Stimulated activated CD4-positive, alpha-beta T cell treated with anti-CD3 and anti-CD28 coated beads, TNF-alpha, amount 100 ng/mL, for 48 hours (primary cell): ENCODE results near the gene MEGF9.
A peak's percentile ranks its signal among the peaks of the same experiment; 100 is the strongest.

Source experiments
- DNase-seq, 3 donors: peaks; one replicate each; pipeline ENCODE4 v3.0.0-alpha.2; 2020; ENCODE audit warnings: low read depth in 3 of 3

Gene MEGF9

DNA sequence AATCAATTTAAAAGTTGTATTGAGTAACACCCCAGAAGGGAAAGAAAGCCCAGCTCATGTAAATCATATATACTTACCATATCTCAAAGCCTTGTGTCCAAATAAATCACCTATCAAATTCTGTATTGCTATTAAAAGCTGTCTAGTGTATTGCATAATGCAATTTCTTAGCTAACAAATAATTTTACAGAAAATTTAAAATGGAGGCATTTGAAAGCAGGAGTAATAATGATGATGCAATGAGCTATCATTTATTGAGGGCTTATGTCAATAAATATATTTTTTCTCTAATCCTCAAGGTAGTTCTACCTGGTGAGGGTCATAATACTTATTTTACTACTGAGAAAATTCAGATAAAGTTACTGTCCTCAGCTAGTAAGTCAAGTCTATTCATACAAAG is 91.5 kb downstream of the MEGF9 start:
- DNase-seq: no peak

DNA sequence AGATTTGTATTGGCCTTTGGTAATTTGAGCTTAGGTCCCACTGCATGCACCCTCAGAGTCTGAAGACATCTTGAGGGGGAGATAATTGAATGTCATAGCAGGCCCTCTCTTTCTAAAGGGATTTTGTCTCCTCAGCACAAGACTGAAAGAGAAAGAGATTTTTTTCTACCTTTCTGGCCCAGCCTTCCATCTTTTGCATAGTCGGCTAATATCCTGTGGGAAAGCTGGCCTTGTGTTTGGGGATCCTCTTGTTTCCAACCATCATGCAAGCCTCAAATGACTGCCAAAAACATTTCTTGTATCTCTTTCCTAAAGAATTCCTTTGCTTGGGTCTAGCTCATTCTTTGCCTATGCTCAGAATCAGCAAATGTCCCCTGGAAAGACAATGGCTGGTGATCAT is 92.3 kb downstream of the MEGF9 start:
- DNase-seq: no peak

DNA sequence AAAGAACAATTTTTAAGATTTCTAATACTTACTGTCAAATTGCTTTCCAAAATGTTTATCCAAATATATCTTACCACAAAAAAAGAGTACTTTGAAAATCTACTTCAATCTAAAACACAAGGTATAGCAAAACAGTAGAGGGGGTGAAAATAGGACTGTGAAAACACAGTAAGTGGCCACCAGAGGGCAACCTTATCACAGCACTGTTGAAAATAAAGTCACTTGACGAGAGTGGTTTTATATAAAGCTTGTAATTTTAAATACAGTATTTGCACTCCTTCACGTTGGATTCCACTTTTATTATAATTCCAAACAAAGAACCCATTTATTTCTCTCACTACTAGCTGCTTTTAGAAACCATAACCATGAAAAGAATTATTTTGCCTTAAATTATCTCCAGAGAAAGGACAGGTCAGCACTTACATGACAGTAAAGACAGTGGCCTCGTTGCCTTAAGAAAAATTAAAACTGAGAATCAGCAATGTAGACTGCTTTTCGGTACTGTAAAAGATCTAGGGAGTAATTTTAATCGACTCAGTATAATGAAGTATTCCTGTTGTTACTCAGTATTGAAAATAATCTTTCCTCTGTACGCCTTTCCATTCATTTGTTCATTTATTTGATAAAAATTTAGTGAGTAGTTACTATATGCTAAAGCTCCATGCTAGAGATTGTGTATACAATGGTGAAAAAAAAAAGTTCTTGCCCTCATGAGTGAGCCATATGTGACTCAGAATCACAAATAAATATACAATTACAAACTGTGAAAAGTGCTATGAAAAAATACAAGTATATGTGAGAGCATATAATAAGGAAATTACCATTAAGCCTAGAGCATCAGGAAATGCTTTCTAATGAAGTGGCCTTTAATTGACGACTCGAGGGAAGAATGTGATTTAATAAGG is 94.3 kb downstream of the MEGF9 start:
- peak; percentile 15 to 44 (median 38) for DNase-seq

DNA sequence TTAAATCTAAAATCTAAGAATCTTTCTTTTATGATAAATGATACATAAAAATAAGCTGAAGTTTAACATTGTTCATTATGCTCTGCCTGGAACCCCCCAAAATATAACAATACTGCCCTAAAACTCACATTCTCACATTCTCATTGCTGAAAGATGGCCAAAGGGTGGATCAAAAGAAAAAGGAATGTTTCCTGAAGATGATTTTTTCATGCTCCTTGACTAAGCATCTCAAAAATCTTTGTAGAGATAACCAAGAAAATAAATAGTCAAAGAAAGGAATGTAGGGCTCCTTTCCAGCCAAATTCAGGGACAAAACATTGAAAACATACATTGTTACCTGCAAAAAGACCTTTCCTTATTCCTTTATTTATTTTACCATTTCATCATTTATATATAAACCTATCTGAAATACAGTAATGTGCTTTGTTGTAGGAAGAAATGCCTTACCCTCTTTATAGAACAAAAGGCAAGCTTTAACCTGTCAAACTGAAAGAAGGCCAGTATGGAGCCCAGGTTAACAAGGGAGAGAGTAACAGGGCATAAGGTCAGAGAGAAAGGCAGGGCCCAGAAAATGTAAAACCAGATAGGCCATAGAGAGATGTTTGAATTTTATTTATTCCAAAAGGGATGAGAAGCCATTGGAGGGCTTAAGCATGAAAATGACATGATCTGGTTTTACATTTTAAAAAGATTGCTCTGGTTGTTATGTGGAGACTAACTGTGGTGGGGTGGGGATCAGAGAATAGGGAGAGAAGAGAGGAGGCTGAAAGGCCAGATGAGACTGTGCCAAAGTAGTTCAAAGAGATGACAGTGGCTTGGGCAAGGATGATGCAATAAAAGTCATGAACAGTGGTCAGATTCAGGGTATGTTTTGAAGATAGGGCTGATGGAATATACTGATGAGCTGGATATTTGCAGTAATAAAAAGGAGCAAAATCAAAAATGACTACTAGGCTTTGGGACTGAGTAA is 97.0 kb downstream of the MEGF9 start:
- no peak for DNase-seq

DNA sequence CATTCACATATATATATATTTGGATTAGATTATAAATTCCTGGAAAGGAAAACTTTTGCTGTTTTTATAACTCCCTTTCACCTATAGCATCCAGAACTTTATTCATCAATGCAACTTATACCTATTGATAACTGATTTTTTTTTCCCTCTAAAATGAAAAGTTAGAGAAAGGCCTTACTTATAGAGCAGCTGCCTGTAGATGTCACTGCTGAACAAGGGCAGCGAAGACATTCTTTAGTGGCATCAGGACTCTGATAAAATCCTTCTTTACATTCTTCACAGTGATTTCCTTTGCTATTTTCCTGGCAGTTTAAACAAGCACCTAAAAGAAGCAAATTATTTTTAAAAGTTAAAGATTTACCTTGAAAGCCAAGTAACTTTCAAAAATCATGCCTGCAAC is 102.1 kb downstream of the MEGF9 start:
- no peak for DNase-seq

DNA sequence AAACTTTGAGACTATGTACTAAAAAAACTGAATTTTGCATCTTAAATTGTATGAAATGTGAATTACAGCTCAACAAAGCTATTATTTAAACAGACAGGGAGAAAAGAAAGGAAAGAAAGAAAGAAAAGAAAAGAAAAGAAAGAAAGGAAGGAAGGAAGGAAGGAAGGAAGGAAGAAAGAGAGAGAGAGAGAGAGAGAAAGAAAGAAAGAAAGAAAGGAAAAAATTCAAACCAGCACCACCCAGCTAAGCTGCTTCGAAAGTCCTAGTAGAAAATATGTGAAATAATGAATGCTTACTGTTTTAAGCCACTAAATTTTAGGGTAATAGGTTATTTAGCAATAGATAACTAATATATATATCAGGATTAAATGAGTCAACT is 102.6 kb downstream of the MEGF9 start:
- DNase-seq: no peak

DNA sequence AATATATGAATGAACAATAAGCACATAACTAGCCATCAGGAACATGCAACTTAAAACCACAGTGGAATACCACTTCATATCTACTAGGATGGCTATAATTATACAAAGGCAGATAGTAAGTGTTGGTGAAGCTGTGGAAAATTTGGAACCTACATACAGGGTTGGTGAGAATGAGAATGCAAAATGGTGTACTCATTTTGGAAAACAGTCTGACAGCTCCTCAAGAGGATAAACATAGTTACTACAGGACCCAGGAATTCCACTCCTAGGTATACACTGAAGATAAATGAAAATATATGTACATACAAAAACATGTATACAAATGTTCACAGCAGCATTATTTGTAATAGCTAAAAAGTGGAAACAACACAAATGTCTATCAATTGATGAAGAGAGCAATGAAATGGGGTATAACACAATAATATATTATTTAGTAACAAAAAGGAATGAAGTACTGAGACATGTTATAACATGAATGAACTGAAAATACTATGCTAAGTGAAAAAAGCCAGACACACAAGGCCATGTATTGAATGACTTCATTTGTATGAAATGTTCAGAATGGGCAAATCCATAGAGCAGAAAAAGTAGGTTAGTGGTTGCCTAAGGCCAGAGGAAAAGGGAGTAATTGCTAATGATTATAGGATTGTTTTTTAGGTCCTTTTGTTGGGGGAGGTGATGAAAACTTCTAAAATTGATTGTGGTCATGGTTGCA is 103.1 kb downstream of the MEGF9 start:
- DNase-seq: no peak

DNA sequence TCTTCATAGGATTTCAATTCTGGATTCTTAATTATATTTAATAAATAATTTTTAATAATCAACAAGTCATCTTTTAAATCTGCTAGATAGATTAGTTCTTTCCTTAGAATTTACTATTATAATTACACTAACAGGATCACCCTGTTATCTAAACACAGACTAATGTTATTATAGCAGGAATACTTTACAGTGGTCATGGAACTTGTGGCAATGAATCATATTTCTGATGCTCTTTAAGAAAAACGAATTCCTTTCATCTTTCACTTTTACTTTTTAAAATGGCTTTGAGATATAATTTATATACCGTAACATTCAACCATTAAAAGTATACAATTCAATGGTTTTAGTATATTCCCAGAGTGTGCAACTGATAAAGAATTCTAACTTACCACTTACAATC is 104.6 kb downstream of the MEGF9 start:
- no peak for DNase-seq

DNA sequence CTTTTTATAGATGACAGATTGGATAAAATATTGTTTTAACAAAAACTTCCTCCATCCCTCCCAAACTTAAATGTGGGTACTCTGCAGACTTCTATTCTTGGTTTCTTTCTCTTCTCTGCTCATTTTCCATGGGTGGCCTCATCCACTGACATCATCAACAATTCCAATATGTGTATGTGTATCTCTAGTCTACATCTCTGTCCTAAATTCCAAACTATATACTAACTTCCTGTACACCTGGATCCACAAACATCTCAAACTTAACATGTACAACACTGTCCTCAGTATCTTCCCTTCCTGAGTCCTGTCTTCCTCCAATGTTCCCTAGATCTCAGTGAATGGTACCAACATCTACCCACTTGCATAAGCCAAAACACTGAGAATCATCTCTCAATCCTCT is 105.8 kb downstream of the MEGF9 start:
- DNase-seq: no peak

DNA sequence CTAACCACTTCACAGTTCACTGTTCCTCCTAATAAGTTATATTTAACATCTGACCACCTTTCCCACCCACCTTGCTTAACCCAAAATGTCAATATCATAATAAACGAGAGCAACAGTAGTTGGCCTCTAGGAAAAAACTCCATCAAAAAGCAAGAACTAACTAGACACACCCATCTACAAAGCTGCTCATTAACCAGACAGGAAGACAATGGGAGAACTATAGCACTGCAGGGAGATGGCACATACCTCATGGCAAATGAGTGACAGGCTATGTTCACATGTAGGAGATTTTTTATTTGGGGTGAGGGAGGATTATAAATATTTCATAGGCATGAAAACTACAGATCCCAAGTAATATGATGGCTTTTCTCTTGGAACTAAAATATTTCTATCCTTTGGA is 110.7 kb downstream of the MEGF9 start:
- DNase-seq: no peak

DNA sequence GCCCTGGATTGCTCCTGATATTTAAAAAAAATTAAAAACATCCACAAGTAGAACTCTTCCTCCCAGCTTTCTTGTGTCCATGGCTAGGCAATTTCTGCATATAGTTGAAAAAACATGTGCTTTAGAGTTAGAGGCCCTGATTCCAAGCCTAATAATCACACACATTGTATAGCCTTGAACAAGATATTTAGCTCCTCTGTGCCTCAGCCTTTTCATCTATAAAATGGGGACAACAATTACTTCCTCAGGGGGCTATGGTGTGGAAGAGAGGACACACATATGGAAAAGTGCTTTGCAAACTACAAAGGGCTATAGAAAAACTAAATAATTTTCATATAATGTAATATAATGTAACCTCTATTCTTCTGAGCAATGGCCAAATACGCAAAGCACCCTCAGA is 111.3 kb downstream of the MEGF9 start:
- DNase-seq: no peak

DNA sequence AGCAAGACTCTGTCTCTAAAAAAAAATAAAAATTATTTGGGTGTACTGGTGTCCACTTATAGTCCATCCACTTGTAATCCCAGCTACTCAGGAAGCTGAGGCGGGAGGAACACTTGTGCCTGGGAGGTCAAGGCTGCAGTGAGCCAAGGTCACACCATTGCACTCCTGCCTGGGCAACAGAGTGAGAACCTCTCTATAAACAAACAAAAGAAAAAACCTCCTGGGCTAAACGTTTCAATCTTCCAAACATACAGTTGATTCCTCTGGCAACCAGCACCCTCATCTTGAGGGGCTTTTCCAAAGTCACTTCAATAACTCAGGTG is 120.4 kb downstream of the MEGF9 start:
- DNase-seq: no peak

DNA sequence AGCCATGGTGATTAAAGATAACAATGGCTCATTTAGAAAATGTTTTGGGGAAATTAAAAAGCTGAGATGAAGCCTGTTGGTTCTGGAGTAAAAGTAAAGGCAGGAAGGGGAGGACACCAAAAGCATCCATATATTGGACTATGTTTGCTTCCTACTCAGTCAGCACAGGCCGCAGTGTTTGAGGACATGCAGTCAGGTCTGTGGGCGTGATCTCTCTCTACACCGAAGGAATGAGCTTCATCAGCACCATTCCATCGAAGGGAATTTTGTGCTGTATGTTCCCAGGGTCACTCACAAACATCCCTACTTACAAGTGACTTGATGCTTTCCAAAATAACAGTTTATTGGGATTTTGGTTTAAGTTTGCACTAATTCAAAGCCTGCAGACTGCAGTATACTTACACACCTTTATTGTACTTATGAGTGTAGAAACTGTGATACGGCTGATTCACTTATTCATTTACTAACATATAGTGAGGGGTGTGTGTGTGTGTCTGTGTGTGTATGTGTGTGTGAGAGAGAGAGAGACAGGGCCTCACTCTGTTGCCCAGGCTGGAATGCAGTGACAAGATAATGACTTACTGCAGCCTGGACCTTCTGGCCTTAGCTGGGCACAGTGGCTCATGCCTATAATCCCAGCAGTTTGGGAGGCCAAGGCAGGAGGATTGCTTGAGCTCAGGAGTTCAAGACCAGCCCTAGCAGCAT is 120.9 kb downstream of the MEGF9 start:
- DNase-seq: no peak

DNA sequence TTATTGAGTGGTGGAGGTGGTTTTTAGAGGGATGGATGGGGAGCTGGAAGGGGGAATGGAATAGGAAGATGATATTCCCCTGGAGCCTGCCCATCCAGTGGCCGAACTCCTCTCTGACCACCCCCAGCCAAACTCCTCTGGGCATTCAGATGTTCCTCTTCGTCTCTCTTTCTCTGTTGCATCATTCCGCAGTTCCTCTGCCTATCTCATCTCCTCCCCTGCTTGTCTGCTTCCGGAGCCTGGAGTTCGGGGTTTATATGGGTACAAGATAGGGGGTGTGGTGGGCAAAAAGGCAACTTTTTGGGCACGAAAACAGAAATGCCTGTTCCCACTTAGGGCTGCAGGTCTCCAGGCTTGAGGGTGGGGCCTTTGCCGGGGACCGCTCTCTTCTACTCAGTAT is 122.1 kb downstream of the MEGF9 start:
- no peak for DNase-seq

DNA sequence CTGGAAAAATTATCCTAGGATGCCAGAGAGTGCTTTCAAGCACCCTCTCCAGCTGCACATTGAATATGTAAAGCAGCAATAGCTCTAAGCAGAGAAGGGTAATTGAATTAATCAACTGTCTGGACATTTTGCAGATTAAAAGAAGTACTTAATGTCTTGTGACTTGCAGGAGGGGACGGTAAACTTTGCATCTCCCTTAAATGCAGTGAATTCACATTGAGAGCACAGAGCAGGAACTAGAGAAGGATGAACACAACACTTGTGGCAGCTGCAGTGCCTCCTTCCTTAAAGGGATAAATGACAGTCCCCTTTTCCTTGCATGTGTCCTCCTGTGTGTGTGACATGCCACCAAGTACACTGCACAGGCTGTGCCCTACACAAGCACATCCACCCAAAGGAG is 126.9 kb downstream of the MEGF9 start:
- DNase-seq: no peak

DNA sequence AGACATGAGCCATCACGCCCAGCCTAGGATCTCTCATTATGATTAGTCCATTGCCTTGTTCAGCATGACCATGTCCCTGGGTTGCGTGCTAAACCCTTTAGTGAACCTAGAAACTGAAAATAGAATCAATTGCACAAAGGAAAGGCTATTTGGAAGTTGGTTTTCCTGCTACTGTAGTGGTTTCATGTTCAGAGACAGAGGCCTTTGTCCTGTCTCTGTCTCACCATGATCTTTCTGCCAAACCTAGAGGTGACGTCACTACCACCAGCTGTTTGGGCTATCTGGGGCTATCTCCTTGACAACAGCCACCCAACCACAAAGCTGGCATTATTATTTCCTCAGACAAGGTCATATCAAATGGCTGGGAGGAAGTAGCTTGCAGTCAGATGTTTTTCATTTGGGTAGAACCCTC is 130.3 kb downstream of the MEGF9 start:
- DNase-seq: no peak

DNA sequence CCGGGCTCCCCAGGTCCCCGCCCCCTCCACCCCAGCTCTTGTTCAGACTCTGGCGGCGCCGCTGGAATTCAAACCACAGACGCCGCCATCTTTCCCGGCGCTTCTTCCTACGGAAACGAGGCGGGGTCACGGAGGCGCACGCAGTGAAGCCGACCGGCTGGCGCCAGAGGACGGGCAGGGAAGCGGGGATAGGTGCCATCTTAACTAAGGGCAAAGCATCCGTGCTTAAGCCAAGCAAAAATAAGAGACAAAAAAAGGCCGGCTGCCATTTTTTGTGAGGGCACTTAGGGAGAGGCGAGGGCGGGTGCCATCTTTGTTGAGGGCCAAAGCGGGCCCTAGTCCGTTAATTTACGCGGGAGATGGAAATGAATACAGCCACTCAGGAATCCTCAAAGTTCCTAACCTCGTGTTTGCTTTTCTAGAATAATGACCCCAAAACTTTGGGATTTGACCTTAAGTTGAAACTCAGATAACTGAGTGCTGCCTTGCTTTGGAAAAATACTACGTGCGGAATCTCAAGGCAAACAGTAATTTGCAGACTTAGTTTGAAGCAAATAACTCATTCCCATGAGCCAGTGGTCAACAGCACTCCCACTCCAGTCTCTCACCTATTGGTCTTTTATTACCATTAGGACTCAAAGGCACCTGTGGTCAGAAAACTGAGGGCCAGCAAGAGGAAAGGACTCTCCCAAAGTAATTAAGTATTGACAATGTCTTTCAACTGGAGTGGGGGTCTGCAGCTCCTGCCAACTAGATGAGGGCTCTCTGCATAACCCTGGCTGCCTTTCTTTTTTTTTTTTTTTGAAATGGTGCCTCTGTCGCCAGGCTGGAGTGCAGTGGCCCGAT is 134.0 kb downstream of the MEGF9 start, which contains the start of gene CDK5RAP2:
Gene CDK5RAP2, minus strand, starts transcription at position 117 of the 846 bp plus-strand sequence. CDS start 189 bp downstream, outside the sequence.
- DNase-seq: peak; percentile 80 to 87 (median 87)

DNA sequence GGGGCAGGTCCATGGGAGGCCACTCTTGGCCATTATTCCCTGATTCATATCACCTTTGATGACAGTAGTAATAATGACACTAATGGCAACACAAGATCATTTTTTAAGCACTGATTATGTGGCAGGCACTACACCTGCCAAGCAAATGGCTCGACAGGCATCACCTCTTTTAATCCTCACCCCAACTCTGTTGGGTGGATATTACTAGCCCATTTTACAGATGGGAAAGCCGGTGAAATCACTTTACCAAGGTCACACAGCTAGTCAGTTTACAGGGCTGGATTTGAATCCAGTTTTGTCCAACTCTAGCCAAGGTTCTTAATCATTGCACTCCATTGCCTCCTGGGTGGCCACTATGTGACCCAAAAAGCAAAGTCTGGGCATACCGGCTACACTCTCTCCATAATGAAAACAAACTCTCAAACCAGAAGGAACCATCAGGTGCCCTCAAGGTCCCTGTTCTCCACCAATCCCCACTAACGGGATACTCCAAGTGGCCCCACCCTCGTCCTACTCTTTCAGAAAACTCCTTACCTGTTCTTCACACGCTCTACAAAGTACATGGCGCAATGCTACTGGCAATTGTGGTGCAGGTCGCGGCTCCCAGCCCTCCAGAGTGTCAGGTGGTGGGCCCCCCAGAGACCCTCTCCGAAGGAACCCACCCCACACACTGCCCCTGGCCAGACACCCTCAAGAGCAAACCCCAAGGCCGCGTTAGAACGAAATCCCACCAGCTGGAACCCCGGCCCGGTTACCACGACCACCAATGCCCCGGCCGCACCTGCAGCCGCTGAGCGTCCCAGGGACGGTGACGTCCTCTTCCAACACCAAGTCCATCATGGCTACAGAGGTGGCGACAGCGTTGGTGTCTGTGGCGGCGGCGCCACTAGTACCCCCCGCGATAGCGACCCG is 134.9 kb downstream of the MEGF9 start:
- no peak for DNase-seq

DNA sequence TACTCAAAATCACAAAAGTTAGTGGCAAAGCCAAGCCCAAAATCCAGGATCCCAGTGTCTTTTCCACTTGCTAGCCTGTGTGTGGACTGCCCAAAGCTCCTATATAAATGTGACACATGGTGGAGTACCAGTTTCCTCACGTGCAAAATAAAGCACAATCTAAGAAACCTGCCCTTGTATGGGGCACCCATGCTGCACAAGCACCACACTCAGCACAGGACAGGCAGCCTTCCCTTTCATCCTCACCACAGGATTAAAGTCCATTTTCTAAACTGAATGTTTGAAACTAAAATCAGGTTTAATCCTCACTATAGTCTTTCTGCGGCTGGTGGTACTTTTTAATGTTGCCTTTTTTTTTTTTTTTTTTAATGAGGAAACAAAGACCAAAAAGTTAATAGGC is 139.8 kb downstream of the MEGF9 start:
- DNase-seq: no peak
